KOPT-K1 (cell line): ENCODE data around the gene MAGI1.
"Not testable (repeated sequence)": the region's sequence is repeated elsewhere in the genome, so short reads cannot be mapped to it uniquely, and the experiment has no call there.

Experiments used
- H3K27ac ChIP-seq: fragments of 200-600 bp; sonication (generic); 2 replicates; pipeline ENCODE4 v1.5.1; 2016; ENCODE audit warnings: antibody characterized with exemption, mild to moderate bottlenecking, low read depth, low read length; ENCODE audit not compliant: poor library complexity, severe bottlenecking
- H3K36me3 ChIP-seq: fragments of 200-600 bp; sonication (generic); 2 replicates; pipeline ENCODE4 v1.5.1; 2017; ENCODE audit warnings: antibody characterized with exemption, mild to moderate bottlenecking, low read length, moderate library complexity; ENCODE audit not compliant: insufficient read depth
- H3K9me3 ChIP-seq: fragments of 200-600 bp; sonication (generic); 2 replicates; pipeline ENCODE4 v1.5.1; 2017; ENCODE audit warnings: antibody characterized with exemption, low read length, mild to moderate bottlenecking; ENCODE audit not compliant: insufficient read depth, poor library complexity, severe bottlenecking

The MAGI1 gene

GRCh38 chr3:65633018-65633638 is 405.6 kb downstream of the MAGI1 start:
- no peaks in the 10 kb centered on the region for H3K36me3 ChIP-seq
- no peak overlapping the region for H3K27ac ChIP-seq
- no peaks in the 10 kb centered on the region for H3K9me3 ChIP-seq

- no peaks in the 10 kb centered on the region for H3K9me3 ChIP-seq
- H3K36me3 ChIP-seq: no peaks in the 10 kb centered on the region
- H3K27ac ChIP-seq: no peak overlapping the region
These were observed 406.3 kb downstream of the MAGI1 start for GRCh38 chr3:65632414-65632813.

- H3K36me3 ChIP-seq: no peaks in the 10 kb centered on the region
These were observed 409.7 kb downstream of the MAGI1 start for GRCh38 chr3:65628978-65629377.

GRCh38 chr3:65627062-65627461 is 411.7 kb downstream of the MAGI1 start:
- Histone ChIP-seq H3K27ac (no peak overlapping the region), H3K9me3 (no peaks in the 10 kb centered on the region), H3K36me3 (no peaks in the 10 kb centered on the region)

More at GRCh38 chr3:65628978-65629377, 409.7 kb downstream of the MAGI1 start:
- H3K9me3 ChIP-seq: no peaks in the 10 kb centered on the region
- no peak overlapping the region for H3K27ac ChIP-seq

GRCh38 chr3:65625305-65625704 is 413.4 kb downstream of the MAGI1 start:
- H3K9me3 ChIP-seq: no peaks in the 10 kb centered on the region
- H3K36me3 ChIP-seq: no peaks in the 10 kb centered on the region
- H3K27ac ChIP-seq: no peak overlapping the region

GRCh38 chr3:65623362-65623761 is 415.4 kb downstream of the MAGI1 start:
- no peak overlapping the region for H3K27ac ChIP-seq
- no peaks in the 10 kb centered on the region for H3K9me3 ChIP-seq
- H3K36me3 ChIP-seq: no peaks in the 10 kb centered on the region

GRCh38 chr3:65619888-65620287 is 418.8 kb downstream of the MAGI1 start:
- Histone ChIP-seq H3K9me3 (no peaks in the 10 kb centered on the region), H3K36me3 (no peaks in the 10 kb centered on the region), H3K27ac (no peak overlapping the region)

GRCh38 chr3:65619451-65619881 is 419.3 kb downstream of the MAGI1 start:
- Histone ChIP-seq H3K27ac (no peak overlapping the region), H3K36me3 (no peaks in the 10 kb centered on the region), H3K9me3 (no peaks in the 10 kb centered on the region)

- Histone ChIP-seq H3K9me3 (no peaks in the 10 kb centered on the region), H3K36me3 (no peaks in the 10 kb centered on the region), H3K27ac (no peak overlapping the region)
These were observed 420.1 kb downstream of the MAGI1 start for GRCh38 chr3:65618599-65618998.

GRCh38 chr3:65617787-65618186 is 420.9 kb downstream of the MAGI1 start:
- H3K27ac ChIP-seq: no peak overlapping the region
- no peaks in the 10 kb centered on the region for H3K9me3 ChIP-seq
- no peaks in the 10 kb centered on the region for H3K36me3 ChIP-seq

GRCh38 chr3:65617209-65617608 is 421.5 kb downstream of the MAGI1 start:
- Histone ChIP-seq H3K9me3 (no peaks in the 10 kb centered on the region), H3K36me3 (no peaks in the 10 kb centered on the region), H3K27ac (no peak overlapping the region)

GRCh38 chr3:65616563-65616962 is 422.2 kb downstream of the MAGI1 start:
- no peaks in the 10 kb centered on the region for H3K9me3 ChIP-seq

GRCh38 chr3:65615329-65615728 is 423.4 kb downstream of the MAGI1 start:
- H3K9me3 ChIP-seq: no peaks in the 10 kb centered on the region
- H3K36me3 ChIP-seq: no peaks in the 10 kb centered on the region
- no peak overlapping the region for H3K27ac ChIP-seq

More at GRCh38 chr3:65616563-65616962, 422.2 kb downstream of the MAGI1 start:
- no peak overlapping the region for H3K27ac ChIP-seq
- H3K36me3 ChIP-seq: no peaks in the 10 kb centered on the region

GRCh38 chr3:65614585-65614984 is 424.1 kb downstream of the MAGI1 start:
- Histone ChIP-seq H3K9me3 (no peaks in the 10 kb centered on the region), H3K36me3 (no peaks in the 10 kb centered on the region), H3K27ac (no peak overlapping the region)

- H3K27ac ChIP-seq: not testable (repeated sequence)
These were observed 430.7 kb downstream of the MAGI1 start for GRCh38 chr3:65607965-65608460.

GRCh38 chr3:65607101-65607500 is 431.6 kb downstream of the MAGI1 start:
- Histone ChIP-seq H3K27ac (no peak overlapping the region), H3K36me3 (no peaks in the 10 kb centered on the region), H3K9me3 (no peaks in the 10 kb centered on the region)

More at GRCh38 chr3:65607965-65608460, 430.7 kb downstream of the MAGI1 start:
- not testable (repeated sequence) for H3K9me3 ChIP-seq, H3K36me3 ChIP-seq
